ENCODE data around the gene PIK3R2.
"Not testable (repeated sequence)": the region's sequence is repeated elsewhere in the genome, so short reads cannot be mapped to it uniquely, and the experiment has no call there.

The PIK3R2 gene

GRCh38 chr19:18205200-18205892 is 52.4 kb downstream of the PIK3R2 start:
- DNase-seq: no peak

DNA sequence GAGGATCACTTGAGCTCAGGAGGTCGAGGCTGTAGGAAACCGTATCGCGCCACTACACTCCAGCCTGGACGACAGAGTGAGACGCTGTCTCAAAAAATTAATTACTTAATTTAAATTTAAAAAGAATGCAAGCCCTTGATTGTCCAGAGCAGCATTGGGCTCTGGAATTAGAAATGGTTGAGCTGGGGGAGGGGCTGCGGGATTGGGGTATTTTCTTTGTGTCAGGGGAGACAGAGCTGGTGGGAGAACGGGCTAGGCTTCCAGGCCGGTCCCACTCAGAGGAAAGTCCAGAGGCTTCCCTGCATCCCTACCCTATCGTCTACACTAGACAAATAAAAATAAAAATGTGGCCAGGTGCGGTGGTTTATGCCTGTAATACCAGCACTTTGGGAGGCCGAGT is 53.1 kb downstream of the PIK3R2 start:
- DNase-seq: no peak

DNA sequence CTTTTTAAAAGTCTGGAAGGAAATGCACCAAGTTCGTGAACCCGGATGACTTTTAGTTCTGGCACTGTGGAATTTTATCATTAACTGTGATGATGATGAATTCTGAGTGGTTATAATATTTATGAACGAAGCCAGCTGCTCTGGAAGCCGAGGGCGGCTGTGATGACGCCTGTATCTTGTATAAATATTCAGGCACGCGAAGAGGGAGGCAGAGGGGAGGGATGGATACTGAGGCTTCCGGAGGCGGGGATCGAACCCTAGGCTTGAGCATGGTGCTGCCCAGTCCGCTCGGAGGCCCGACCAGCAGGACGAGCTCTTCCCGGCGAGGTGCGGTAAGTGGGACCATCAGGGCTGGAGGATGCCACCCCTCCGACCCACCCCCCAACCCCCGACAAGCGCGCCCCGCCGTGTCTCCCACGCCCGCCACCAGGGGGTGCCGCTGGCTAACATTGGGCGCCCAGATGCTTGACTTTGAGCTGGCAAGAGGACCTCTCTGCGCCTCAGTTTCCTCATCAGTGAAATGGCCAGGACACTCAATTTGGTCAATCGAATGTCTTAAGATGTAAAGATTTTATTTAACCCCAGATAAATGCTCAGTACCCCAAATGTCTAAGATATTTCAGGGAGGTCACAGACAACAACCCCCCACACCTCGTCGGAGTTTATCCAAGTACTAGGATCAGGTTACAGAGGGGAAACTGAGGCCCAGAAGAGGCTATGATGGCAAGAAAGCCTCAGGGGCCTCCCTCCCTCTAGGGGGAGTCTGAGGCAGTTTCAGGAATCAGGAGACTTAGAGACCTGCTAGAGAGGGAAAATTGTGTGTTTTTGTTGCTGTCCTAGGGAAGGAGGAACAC is 55.4 kb downstream of the PIK3R2 start:
- DNase-seq: no peak

GRCh38 chr19:18209912-18210311 is 56.9 kb downstream of the PIK3R2 start:
- DNase-seq: not testable (repeated sequence)

GRCh38 chr19:18211683-18212082 is 58.7 kb downstream of the PIK3R2 start:
- DNase-seq: no peak

DNA sequence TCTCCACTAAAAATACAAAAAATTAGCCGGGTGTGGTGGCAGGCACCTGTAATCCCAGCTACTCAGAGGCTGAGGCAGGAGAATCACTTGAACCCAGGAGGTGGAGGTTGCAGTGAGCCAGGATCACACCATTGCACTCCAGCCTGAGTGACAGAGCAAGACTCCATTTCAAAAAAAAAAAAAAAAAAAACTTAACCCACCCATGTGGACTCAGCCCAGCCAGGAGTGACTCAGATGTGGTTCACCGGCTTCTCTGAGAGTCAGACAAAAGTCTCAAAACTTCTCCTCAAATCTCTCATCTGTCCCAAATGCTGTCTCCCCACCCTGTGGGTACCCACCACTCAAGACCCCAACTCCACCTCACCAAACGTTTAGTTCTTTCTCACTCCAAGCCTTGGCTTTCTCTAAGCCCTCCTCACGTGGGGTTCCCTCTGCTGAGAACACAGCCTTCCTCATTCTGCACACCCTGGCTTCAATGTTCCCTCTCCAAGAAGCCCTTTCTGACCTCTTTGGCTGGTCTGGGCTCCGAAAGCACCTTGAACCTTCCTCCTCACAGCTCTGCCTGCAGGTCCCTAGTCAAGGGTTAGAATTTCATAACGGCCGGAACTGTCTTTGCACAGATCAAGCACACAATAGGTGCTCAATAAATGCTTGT is 61.9 kb downstream of the PIK3R2 start:
- DNase-seq: no peak

GRCh38 chr19:18216789-18217188 is 63.8 kb downstream of the PIK3R2 start:
- DNase-seq: no peak

- DNase-seq: no peak
Observed at GRCh38 chr19:18218159-18218558, 65.2 kb downstream of the PIK3R2 start.

DNA sequence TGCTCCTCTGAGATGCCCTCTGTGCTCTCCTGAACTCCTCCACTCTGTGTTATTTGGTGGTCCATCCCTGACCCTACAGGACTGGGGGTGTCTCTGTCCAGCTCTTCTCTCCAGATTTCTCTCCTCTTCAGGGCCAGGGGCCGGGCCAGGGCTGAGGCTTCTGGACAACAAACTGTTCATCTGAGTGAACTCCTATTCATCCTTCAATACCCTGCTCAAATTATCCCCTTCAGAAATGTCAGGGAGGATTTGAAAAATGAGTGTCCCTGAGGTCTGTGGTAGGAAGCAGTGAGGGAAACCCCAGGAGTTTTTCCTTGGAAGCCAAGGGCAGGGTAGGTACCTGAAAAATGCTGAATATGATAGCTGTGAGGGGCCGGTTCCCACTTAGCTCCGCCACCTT is 65.6 kb downstream of the PIK3R2 start:
- DNase-seq: no peak
